LNCAP (cell line): ENCODE results near the gene CNOT10.
A peak's percentile ranks its signal among the peaks of the same experiment; 100 is the strongest.

Experiments used
- CTCF ChIP-seq: fragments of 450-650 bp; IDR thresholded peaks from 2 replicates; pipeline ENCODE4 v1.5.1; 2017; ENCODE audit warnings: mild to moderate bottlenecking

The CNOT10 gene

GRCh38 chr3:32684029-32684799, 774 bp upstream of the CNOT10 start:
- TF ChIP-seq CTCF = no peak

- TF ChIP-seq CTCF = 0 out of 2 replicates have a peak, but pooled peaks have one; percentile 6
These were observed 676 bp downstream of the CNOT10 start for GRCh38 chr3:32685543-32686185.

GRCh38 chr3:32686713-32687112, 1.7 kb downstream of the CNOT10 start:
- no peak for TF ChIP-seq CTCF

- TF ChIP-seq CTCF = no peak
These were observed 6.9 kb downstream of the CNOT10 start for GRCh38 chr3:32691847-32692246.

- TF ChIP-seq CTCF = no peak
These were observed 11.5 kb downstream of the CNOT10 start for GRCh38 chr3:32696523-32696922.

GRCh38 chr3:32698506-32698905, 13.5 kb downstream of the CNOT10 start:
- TF ChIP-seq CTCF = no peak

GRCh38 chr3:32699429-32699828, 14.4 kb downstream of the CNOT10 start:
- no peak for TF ChIP-seq CTCF
